ENCODE results near the gene ANKH. TPM values are rescaled to one million over a fixed set of nuclear protein-coding genes. Genes with fewer than 3 reads are reported as not detected.

ANKH gene
- polyA plus RNA-seq, 1 donor (not counting 4 experiments of a cell fraction or from before 2014, with no cell fraction given): 13.8 TPM

GRCh38 chr5:14880688-14881087, 9.1 kb upstream of the ANKH start:
- Histone ChIP-seq H3K79me2 (ENCODE audit: control insufficient read depth, insufficient read depth, low read length) (no peaks in the 10 kb centered on the region), H3K36me3 (ENCODE audit: control insufficient read depth in 2 of 2, extremely low read depth in 1 of 2, insufficient read depth in 2 of 2, low read length in 2 of 2) (no peaks in the 10 kb centered on the region), H3K4me2 (ENCODE audit: control insufficient read depth, extremely low read depth, insufficient read depth, low read depth, low read length) (no peak overlapping the region), H3K9ac (ENCODE audit: control insufficient read depth, extremely low read depth, insufficient read depth, low read length) (no peak overlapping the region), H4K20me1 (ENCODE audit: control insufficient read depth, extremely low read depth, insufficient read depth, low read length) (no peaks in the 10 kb centered on the region), H3K4me3 (ENCODE audit: control insufficient read depth in 2 of 3, extremely low read depth in 1 of 3, insufficient read depth in 2 of 3, low read depth in 1 of 3, low read length in 3 of 3) (no peak overlapping the region), H3K27ac (ENCODE audit: control insufficient read depth, insufficient read depth, low read length) (no peak overlapping the region), H3K9me1 (ENCODE audit: control insufficient read depth, extremely low read depth, insufficient read depth, low read length) (no peaks in the 10 kb centered on the region), H2AFZ (ENCODE audit: control insufficient read depth, low read length) (no peak overlapping the region), H3K27me3 (ENCODE audit: control insufficient read depth, extremely low read depth, insufficient read depth, low read length) (no peaks in the 10 kb centered on the region), H3K4me1 (ENCODE audit: control insufficient read depth, extremely low read depth, insufficient read depth, low read length) (peaks cover 3% of the 10 kb centered on the region), H3K9me3 (ENCODE audit: control insufficient read depth, low read depth, low read length) (no peaks in the 10 kb centered on the region)
- TF ChIP-seq CTCF (optimal IDR thresholded peaks at IDR 0.05 in 1 of 3, IDR thresholded peaks at IDR 0.05 in 1 of 3, conservative IDR thresholded peaks at IDR 0.05 in 1 of 3; ENCODE audit: extremely low read depth in 1 of 3, insufficient read depth in 2 of 3, low read length in 3 of 3) (no peak), EZH2 (IDR thresholded peaks at IDR 0.05; ENCODE audit: low read length) (no peak)
- FAIRE-seq (no peak), DNase-seq (ENCODE audit: low read depth, low spot score) (no peak)
- dilution Hi-C loops (cut with MboI; ENCODE audit: extremely low pct_ligation_motif_present, low sequenced_read_pairs): no loop called here

- DNase-seq (ENCODE audit: low read depth, low spot score): no peak
- no peak for TF ChIP-seq EZH2 (IDR thresholded peaks at IDR 0.05; ENCODE audit: low read length)
- no peak for TF ChIP-seq CTCF (optimal IDR thresholded peaks at IDR 0.05 in 1 of 3, IDR thresholded peaks at IDR 0.05 in 1 of 3, conservative IDR thresholded peaks at IDR 0.05 in 1 of 3; ENCODE audit: extremely low read depth in 1 of 3, insufficient read depth in 2 of 3, low read length in 3 of 3)
- Histone ChIP-seq H3K79me2 (ENCODE audit: control insufficient read depth, insufficient read depth, low read length) (no peaks in the 10 kb centered on the region), H3K9ac (ENCODE audit: control insufficient read depth, extremely low read depth, insufficient read depth, low read length) (no peak overlapping the region), H3K36me3 (ENCODE audit: control insufficient read depth in 2 of 2, extremely low read depth in 1 of 2, insufficient read depth in 2 of 2, low read length in 2 of 2) (no peaks in the 10 kb centered on the region), H3K9me3 (ENCODE audit: control insufficient read depth, low read depth, low read length) (no peaks in the 10 kb centered on the region), H3K27ac (ENCODE audit: control insufficient read depth, insufficient read depth, low read length) (no peak overlapping the region), H3K4me3 (ENCODE audit: control insufficient read depth in 2 of 3, extremely low read depth in 1 of 3, insufficient read depth in 2 of 3, low read depth in 1 of 3, low read length in 3 of 3) (no peak overlapping the region), H3K9me1 (ENCODE audit: control insufficient read depth, extremely low read depth, insufficient read depth, low read length) (no peaks in the 10 kb centered on the region), H2AFZ (ENCODE audit: control insufficient read depth, low read length) (no peak overlapping the region), H4K20me1 (ENCODE audit: control insufficient read depth, extremely low read depth, insufficient read depth, low read length) (no peaks in the 10 kb centered on the region), H3K27me3 (ENCODE audit: control insufficient read depth, extremely low read depth, insufficient read depth, low read length) (no peaks in the 10 kb centered on the region), H3K4me2 (ENCODE audit: control insufficient read depth, extremely low read depth, insufficient read depth, low read depth, low read length) (no peak overlapping the region), H3K4me1 (ENCODE audit: control insufficient read depth, extremely low read depth, insufficient read depth, low read length) (peaks cover 3% of the 10 kb centered on the region)
- dilution Hi-C loops (cut with MboI; ENCODE audit: extremely low pct_ligation_motif_present, low sequenced_read_pairs): no loop called here
- no peak for FAIRE-seq
Measured at GRCh38 chr5:14879937-14880589, 8.5 kb upstream of the ANKH start.
